ENCODE measurements around the gene FBXO34.
A peak's percentile ranks its signal among the peaks of the same experiment; 100 is the strongest.
"Not testable (repeated sequence)": the region's sequence is repeated elsewhere in the genome, so short reads cannot be mapped to it uniquely, and the experiment has no call there.

The FBXO34 gene

DNA sequence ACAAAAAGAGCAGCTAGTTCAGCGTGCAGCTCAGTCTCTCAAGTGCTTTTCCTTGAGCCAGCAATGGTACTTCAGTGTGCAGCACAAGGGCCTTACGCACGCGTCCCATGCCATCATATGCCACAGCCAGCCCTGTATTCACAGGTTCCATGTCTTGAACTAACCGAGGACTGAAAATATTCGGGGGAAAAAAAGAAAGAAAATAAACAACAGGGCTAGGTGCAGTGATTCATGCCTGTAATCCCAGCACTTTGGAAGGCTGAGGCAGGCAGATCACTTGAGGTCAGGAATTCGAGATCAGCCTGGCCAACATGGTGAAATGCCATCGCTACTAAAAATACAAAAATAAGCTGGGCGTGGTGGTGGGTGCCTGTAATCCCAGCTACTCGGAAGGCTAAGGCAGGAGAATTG is 111.8 kb downstream of the FBXO34 start:
- not testable (repeated sequence) for DNase-seq (ENCODE audit: low spot score)

DNA sequence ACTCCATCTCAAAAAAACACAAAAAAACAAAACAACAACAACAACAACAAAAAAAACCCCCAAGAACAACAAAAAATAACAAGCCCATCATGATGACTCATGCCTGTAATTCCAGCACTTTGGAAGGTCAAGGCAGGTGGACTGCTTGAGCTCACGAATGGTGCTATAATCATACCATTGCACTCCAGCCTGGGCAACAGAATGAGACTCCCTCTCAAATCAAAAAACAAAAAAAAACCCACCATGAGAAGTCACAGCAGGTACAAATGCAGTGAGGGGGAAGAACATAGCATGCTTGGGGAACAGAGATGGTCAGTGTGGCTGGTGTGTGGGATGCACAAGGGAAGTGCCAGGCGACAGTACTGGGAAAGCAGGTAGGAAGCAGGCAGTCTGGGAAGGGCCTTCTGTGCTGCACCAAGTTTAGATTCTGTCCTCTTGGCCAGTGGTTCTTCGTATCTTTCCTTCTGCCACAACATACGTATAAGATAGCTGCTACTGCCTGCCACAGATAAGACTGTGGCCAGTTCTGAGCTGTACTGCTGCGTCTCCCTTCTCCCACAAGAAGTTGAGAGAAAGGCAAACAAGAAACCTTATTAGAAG is 112.4 kb downstream of the FBXO34 start:
- DNase-seq (ENCODE audit: low spot score), result no peak

DNA sequence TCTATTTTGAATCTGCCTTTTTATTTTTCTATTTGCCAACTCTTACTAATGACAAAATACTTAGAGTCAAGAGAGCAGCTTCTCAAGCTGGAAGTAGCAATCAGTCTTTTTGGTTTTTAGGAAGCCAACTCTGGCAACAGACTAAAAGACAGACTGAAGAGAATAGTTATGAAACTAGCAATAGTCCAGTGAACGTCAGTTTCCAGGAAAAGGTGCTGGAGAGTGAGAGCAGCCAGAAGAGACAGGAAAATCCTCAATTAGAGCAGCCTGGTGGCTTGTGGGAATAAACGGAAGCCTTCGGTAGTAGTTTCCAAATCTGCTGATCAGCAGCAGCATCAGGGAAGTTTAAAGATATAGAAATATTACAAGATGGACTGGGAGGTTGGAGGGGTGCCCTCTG is 113.3 kb downstream of the FBXO34 start:
- no peak for DNase-seq (ENCODE audit: low spot score)

DNA sequence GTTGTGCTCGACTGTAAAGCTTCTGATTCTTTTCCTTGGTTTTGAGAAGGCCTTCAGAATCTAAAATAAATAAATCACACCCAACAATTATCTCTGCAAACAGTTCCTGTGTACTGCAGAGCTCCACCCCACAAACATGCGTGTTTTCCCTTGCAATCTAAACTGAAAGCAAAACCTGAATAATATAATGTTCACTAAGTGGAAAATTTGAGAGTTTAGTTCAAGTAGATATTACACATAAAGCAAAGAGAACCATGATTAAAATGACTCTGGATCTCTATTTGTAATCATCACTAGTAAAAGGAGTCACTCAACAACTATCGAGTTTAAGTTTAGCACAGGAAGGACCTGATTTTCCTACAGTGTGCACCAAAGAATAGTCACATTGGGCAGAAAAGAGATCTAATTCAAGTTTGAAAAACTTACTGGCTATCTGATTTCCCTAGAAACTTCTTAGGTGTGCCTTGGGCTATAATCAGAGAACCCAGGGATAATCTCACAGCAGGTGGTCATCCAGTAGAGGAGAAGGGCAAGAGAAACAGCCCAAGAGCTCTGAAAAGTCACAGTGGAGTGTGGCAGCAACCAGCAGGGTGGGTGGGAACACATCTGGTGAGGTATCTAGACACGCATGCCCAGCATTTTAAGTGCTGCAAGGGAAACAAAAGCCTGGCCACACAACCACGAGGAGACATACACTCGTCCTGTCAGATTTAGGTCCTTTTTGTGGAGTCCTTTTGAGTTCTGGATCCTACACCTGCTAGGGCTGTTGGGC is 115.0 kb downstream of the FBXO34 start:
- no peak for DNase-seq (ENCODE audit: low spot score)

DNA sequence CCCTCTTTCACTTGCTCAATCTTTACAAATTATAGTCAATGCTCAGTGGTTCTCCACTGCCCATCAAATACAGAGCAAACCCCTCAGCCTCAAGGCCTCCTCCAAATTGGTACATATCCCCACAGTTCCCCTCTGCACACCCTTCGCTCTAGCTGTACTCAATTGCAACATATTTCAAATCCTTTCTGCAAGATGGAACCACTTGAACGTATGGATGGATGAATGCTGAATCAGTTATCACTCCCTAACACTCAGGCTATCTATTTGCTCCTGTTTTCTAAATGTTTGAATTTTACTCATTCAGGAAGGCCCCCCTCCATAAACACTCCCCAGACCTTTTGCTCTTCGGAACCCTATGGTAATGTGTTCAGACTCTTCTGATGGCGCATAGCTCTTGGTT is 115.9 kb downstream of the FBXO34 start:
- DNase-seq (ENCODE audit: low spot score), result no peak

DNA sequence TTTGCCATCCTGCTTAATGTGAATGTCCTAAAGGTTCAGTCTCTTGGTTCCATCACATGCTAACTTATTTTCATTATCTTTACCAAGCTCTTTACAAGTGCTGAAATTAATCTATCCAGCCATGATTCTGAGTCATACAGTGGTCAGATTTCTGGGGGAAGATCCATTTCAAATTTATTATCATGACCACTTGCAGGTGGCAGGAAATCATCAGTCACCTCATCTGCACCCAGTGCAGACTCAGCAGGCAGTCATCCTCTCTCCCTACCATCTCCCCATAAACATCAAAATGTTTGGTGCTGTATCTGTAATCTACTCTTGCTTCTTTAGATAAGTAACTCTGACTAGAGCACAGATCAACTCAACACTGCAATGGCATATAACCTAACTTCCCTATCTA is 116.9 kb downstream of the FBXO34 start:
- DNase-seq (ENCODE audit: low spot score), result no peak

DNA sequence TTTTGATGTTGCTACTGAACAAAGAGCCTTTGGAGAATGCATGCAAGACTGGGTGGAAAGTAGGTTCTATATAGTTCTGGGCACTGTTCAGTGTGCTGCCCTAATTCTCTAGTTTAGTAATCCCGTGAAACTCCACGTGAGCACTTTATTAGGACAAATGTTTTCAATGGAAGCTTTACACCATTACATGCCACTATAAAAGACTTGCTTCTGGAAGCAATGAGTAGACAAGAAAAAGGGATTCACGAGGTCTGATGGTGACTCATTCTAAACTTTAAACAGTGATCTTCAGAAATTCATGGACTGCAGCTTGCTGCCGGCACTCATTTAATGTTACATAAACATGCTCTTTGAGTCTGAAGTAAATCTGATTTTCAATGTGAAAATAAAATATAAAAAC is 118.1 kb downstream of the FBXO34 start:
- no peak for DNase-seq (ENCODE audit: low spot score)

DNA sequence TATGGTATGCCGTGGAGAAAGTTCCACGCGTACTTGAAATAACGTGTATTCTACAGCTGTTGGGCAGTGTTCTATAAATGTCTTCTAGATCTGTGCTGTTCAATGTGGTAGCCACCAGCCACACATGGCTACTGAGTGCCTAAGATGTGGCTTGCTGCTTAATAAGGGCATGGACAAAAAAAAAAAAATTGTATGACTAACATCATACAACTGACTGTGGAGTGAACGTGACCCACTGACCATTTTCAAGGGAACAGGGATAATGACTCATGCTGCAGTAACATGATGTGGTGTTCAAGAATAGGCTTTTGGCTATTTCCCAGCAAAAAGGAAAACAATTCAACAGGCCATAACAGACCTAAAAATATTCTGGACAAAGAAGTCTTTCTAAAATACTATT is 127.5 kb downstream of the FBXO34 start:
- DNase-seq (ENCODE audit: low spot score), result peak; percentile 5

DNA sequence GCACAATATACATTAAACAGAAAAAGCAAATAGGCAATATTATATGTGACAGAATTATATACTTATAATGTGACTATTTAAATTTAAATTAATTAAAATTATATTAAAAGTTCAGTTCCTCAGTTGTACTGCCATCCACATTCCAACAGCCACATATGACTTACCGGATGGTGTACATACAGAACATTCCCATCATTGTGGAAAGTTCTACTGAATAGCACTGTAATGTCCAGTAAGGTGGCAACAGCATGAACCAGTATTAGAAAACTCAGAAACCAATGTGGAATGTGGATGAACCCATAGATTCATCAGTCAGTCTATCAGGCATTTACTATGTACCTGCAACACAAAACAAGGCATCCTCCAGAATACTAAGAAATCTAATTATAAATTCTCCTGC is 128.0 kb downstream of the FBXO34 start:
- no peak for DNase-seq (ENCODE audit: low spot score)

DNA sequence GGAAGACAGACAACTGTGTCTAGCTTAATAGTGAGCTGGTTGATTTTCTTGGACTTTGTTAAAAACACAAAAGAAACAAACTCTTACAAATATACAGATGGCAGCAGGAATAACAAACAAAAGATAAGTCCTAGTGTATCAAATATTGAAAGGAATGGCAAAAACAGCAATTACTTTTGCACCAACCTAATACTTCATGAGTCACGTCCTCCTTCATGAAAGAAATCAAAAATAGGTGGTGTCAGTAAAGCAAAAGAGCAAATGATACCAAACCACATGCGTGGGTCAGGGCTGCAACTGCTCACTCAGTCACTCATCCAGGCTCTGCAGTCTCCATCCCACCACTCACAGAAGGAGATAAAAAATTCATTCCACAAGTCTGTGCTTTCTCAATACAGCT is 128.6 kb downstream of the FBXO34 start:
- no peak for DNase-seq (ENCODE audit: low spot score)

DNA sequence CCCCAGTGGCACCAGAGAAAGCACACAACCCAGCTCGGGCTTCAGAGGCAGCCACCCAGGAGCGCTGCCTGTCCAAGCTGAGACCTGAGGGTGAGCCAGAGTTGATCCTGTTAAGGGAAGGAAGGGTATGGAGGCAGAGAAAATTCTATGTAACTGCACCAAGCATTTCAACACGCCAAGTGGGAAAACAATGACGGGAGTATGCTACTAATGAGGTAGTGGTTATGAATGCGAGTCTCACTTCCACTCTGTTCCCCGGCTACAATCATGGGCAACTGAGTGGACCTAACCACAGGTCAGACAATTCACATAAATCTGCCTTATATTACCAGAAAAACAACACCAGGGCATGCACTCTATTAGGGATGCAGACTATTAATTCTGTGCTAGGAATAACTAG is 130.5 kb downstream of the FBXO34 start:
- DNase-seq (ENCODE audit: low spot score), result no peak
